ENCODE results near the gene CKB.
"Not testable (repeated sequence)": the region's sequence is repeated elsewhere in the genome, so short reads cannot be mapped to it uniquely, and the experiment has no call there.

Gene CKB

DNA sequence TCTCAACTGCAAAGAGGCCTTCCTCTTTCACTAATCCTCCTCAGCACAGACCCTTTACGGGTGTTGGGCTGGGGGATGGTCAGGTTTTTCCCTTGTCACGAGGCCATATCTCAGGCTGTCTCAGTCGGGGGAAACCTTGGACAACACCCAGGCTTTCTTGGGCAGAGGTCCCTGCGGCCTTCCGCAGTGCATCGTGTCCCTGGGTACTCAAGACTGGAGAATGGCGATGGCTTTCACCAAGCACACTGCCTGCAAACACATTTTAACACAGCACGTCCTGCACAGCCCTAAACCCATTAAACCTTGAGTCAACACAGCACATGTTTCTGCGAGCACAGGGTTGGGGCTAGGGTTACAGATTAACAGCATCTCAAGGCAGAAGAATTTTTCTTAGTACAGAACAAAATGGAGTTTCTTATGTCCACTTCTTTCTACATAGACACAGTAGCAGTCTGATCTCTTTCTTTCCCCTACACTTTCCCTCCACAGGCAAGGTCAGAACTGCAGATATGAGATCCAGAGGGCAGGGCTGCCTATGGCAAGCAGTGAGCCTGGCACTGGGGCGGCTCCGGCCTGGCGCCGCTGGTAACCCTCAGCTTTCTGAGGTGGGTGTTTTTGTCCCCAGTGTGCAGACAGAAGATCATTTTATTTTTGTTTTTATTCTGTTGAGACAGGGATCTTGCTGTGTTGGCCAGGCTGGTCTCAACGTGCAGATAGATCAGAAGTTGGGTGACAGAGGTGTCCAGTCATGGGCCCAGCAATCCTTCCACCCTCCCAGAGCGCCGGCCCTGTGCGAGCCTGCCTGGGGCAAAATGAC lies 3.0 kb upstream of the CKB start:
- DNase-seq = not testable (repeated sequence)

DNA sequence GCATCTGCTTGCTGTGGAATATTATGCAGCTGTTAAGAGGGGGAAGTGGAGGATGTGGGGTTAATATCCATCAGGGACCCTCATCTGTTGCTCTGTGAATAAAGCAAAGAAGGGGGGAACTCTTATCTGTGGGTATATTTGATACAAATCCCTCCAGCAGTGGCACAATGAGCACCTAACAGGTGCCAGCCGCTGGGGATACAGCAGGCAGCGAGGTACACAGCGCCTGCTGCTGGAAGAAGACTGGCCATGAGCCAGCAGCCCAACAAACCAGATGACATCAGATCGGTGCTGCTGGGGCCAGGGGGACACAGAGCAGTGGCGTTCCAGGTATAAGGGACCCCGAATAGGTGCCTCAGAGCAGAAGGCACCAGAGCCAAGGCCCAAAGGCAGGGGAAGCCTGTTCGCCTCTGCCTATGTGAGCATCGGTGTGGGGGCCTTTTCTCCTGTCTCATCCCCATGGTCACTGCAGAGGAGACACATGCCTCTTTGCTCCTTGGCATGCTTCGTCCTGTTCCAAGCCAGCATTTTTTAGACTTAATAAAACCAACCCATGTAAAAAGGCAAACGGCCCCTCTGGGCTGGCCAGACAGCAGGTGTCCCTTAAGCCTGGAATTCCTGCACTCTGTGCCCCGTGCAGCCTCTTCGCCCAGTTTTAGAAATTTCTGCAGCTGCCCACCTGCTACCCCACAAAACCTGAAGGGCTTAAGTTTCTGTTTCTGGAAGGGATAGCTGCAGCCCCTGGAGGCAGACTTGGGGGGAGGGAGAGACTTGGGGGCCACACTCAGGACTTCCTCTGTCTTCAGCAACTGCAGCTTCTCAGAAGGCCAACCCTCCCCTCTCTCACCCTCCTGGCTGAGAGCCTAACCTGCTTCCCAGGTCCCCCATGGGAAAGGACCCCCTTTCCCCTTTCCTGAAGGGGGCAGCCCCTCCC lies 1.6 kb upstream of the CKB start:
- no peak for DNase-seq

DNA sequence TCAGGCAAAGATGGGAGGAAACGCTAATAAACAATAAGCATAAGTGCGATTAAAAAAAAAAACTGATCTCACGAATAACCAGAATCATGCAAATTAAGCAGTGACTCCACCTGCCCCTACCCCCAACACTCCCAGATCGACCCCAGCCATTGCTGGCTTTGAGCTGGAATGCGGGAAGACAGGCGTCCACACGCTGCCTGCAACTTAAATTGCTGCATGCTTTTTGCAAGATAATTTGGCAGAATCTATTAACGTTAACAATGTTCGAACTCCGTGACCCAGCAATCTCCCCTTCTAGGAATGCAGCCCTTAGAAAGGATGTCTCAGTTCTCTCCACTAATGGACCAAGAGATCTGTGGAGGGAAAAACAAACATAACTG lies 935 bp upstream of the CKB start:
- DNase-seq = no peak

DNA sequence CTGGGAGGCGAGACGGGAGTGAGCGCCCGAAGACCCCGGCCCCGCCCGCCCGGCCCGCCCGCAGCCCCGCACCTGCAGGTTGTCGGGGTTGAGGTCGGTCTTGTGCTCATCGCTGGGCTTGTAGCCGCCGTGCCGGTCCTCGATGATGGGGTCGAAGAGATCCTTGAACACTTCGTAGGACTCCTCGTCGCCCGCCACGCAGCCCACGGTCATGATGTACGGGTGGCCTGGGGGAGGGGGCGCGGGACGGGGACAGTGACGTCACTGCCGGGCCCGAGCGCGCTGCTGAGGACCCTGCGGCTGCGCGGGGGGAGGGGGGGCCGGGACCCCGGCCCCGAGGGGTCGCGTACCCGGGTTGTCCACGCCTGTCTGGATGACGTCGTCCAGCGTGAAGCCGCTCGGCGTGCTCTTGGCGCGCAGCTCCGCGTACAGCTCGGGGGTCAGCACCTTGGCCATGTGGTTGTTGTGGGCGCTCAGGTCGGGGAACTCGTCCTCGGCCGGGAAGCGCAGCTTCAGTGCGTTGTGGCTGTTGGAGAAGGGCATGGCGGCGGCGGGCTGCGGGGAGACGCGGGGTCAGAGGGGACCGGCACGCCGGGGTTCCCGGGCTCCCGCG lies 573 bp downstream of the CKB start:
- DNase-seq = no peak

DNA sequence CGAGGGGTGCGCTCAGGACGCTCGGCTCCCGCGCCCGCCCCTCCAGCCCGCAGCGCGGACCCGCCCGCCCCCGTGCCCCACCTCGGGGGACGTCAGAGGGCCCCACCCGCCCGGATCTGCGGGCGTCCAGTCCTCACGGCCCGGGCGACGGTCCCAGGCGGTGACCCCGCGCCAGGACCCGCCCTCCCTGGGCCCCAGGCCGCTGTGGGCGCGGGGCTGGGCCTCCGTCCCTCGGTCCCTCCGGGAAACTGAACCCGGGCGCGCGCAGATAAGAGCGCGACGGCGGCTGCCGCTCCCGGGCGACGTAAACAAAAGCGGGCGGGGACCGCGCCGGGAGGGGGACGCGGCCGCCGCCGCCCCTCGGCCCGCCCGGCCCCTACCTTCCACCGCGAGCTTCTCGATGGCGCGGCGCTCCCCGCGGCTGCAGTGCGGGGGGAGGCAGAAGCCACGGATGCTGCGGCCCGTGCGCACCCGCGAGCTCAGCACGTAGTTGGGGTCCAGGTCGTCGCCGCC lies 1.1 kb downstream of the CKB start:
- DNase-seq = no peak

DNA sequence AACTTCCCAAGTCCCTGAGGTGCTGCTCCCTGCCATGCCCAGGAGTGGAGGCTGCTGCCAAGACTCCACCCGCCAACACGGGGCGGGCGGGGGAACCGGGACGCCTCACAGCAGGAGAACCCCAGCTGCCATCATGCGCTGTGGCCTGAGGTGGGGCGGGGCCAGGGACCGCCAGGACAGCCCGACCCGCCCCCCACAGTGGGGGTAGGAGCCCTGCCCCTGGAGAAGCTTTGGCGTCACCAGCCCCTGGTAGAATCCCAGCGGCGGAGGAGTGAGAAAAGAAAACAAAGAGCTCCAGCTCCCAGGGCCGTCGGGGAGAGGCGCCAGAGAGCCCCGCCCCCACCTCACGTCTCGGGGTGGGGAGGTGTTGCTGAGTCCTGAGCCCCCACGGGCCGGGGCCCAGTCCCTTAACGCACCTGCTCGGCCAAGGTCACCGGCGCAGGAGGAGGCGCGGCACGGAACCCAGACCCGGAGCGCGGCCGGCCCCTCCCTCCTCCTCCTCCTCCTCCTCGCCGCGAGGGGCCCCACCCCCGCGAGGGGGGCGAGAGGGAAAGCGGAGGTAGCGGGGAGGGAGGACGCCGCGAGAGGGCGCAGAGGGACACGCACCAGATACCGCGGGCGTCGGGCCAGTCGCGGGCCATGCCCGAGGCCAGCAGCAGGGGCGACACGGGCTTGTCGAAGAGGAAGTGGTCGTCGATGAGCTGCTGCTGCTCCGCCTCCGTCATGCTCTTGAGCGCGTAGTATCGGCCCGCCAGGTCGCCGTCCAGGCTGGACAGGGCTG lies 1.8 kb downstream of the CKB start:
- DNase-seq = peak; percentile 38

DNA sequence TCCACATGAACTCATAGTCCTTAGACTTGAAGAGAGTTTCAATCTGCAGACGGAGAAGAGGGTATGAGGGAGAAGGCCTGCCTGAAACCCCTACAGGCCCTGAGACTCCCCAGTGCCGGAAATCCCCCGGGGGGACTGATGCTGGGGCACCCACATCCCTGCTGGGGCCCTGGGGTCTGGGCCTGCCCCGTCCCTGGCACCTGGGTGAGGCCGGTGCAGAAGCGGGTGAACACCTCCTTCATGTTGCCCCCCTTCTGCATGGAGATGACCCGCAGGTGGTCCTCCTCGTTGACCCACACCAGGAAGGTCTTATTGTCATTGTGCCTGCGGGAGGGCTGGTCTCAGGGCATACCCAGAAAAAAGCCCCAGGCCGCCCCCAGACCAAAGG lies 2.4 kb downstream of the CKB start:
- no peak for DNase-seq

DNA sequence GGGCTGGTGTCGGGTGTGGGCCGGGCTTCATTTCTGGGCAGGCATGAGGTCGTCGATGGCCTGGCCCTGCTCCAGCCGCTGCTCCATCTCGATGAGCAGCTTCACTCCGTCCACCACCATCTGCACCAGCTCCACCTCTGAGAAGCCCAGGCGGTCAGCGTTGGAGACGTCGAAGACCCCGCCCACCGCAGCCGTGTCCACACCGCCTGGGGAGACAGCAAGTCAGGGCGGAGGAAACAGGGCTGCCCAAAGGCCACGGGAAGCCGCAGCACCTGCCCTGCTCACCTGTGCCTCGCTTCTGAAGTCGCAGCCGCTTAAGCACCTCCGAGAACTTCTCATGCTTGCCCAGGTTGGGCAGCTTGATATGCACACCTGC lies 2.8 kb downstream of the CKB start:
- no peak for DNase-seq

DNA sequence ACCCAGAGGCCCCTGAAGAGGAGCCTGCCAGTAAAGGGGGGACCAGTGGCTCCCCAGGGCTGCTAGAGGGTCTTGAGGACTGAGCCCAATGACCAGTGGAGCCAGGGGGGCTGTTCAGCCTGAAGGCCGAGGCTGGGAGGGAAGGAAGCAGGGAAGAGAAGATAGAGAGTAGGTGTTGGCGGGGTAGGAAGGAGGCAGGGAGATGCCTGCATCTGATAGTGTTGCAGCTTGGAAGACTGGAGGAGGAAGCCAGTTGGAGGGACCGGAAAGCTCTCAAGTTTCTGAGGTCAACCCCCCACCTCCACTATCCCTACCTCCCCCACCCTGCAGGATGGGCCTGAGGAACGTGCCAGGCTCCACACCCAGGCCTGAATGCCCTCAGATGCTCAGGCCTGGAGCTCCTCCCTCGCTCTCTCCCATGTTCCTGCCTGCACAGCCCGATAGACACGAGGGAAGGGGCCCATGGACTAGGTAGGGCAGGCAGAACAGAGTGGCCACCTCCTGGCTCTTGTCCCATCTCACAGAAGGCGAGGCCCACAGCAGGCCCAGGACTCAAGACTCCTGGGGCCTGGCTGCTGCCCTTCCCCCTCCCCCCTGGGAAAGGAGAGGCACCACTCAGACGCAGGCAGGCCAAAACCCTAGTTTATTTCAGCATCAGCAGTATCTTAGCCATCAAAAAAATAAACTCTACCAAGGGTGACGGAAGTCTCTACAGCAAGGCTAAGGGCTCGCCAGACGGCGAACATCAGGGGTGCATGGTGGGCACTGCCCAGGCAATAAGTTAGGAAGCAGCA lies 3.4 kb downstream of the CKB start:
- no peak for DNase-seq

DNA sequence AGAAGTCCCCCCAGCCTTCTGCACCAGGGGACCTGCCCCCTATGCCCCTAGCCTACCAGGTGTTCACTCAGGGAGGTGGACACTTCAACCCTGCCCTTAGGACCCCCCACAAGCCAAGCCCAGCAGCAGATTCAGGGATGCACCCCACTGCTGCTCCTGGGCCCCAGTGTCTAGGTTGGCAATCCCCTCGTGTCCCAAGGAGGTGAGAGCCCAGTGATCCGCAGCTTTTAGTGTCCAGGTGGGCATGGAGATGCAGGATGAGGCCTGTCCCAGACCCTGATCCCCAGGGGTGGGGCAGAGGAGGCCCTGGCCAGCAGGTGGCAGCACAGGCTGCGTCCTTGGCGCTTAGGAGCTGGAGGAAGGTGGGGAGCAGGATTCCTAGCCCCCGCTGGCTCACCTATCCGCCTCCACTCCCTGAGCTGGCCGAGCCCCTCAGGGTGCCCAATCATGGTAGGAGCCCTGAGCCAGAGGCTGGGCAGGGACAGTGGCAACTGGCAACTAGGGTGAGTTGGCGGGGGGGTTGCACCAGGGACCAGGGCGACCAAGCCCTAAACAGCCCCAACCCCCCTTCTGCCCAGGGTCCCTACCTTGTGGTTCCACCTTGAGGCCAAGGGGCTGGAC lies 4.1 kb downstream of the CKB start:
- DNase-seq = peak; percentile 35

DNA sequence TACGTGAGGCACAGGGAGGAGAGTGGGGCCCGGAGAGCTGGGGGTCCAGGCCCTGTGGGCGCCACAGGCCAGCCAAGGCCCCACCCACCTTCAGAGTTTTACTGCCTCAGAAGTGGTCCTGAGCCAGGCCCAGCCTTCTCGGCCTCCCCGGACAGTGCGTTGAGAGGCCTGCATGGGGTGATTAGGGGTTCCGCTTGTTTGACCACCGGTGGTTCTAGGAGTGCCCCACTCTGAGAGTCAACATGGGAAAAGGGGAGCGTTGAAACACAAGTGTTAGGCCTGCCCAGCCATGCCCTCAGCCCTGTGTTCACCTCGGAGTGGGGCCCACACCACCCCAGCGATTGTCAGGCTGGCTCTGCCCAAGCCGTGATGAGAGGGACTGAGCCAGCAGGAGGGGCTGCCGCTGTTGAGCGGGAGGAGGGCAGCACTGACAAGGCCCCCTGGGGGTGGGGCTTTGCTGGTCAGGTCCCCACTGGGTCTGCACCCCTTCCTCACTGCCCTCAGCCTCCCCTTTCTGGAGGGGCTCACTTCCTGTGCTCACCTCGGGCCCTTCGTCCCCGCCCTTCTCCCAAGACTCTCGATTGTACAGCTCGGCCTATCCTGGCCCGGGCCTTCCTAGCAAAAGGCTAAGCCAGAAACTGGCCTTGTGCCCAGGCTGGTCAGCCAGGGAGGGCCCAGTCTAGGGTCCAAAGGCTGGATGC lies 4.8 kb downstream of the CKB start:
- no peak for DNase-seq

DNA sequence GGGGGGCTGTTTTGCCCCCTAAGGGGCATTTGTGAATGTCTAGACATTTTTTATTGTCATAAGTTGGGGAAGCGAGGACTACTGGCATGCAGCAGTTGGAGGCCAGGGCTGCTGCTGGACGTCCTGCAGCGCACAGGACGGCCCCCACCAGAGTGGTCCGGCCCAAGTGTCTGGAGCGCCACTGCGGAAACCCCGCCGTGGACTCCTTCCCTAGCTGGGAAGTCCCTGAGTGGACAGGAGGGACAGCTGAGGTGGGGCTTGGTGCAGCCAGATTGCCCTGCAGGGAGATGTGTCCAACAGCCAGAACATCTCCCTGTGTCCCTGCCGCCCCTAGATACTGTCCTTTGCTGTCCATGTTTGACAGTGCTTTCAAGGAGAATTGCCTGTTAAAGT lies 5.5 kb downstream of the CKB start:
- DNase-seq = no peak

DNA sequence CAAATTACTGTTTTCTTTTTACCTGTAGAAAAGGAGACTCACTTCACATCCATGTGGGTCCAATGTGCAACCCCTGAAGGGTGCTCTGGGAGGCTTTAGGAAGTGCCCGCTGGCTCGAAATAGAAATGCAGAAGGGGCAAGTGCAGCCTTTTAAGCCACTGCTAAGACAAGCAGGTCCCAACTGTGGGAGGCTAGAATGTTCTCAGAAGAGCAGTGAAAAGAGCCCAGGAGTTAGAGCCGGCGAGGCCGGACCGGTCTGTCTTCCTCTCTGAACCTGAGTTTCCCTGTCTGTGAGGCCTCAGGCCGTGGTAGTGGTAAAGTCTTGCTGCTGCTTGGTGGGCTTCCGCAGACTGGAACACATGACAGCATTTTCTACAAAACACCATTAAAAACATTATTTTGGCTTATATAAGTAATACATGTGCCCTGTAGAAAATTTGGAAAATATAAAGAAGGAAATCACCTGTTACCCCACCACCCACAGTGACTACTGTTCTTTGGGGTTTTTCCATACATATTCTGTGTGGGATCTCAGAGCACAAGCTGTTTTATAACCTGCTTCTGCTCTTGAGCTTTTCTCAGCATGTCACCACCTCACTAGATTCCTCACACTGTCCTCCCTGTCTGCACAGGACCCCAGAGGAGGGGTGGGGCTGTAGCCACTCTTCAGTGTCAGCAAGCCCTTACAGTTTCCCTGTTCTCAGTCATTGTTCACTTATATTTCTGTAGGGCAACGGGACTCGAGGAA lies 6.0 kb downstream of the CKB start:
- DNase-seq = no peak

DNA sequence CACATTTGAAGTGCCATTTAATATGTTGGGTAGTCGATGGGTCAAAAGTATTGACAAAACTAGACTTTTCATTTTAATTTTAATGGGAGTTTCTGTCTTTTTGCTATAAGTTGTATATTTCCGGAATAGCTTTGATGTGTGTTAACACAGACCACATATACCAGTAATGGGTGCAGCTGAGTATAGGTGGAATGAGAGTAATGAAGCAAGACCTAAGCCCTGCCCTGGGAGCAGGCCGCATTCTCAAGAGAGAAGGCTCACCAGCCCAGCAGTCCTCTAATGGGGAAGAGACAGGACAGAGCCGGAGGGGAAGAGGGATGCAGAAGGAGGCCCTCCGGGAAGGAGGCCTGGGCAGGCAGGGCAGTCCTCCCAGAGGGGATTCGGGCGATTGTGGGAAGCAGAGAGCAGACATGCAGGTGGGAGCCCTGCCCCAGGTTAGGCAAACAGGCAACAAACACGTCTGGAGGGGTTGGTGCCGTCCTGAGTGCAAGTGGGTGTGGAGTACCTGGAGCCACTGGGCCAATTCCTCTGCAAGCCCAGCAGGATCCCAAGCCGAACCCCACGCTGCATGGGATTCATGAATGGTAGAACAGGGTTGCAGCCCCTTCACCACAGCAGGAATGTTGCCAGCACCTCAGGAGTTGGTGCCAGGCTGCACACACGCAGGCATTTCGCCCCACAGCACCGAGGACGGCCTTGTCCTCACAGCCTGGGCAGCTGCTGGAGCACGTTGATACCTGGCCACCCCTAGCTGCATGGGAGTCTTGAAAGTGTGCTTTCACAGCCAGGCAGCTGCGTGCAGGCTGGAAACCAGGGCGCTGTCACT lies 7.8 kb downstream of the CKB start:
- no peak for DNase-seq

DNA sequence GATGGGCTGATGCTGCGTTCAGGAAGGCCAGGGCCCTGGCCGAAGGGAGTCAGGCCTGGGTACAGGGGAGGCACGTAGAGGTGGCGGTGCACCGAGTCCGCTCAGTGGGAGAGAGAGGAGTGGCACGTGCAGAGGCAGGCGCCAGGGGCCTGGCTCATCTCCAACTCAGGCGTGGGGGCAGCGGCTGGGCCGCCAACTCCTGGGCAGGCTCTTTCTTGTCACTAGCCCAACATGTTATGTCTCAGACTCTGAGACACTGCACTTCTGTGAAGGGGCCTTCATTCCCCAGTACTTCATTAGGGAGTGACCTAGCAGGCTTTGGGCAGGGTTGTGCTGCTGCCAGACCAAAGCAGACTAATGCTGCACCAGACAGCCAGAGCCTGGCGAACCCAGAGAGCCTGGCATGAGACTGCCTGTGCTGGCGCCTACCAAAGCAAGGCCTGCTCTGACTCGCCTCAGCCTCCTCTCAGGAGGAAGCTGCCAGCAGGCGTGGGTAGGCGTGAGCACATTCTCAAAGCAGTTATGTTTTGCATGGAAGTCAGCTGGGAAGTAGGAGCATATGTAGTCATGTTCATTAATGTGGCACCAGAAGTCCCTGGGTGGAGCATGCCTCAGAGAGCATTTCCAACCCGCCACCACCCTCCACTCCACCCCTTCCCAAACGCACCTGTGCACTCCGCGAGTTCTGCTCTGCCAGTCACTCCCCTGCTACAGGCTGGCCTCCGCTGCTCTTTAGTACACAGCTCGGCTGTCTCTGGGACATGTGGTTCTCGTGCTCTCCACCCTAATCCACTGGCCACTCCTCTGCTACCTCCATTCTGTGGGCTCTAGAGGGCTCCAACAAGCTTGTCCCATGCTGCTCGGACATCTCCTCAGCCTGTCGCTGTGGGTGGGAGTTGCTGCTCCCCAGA lies 9.7 kb downstream of the CKB start:
- DNase-seq = no peak

DNA sequence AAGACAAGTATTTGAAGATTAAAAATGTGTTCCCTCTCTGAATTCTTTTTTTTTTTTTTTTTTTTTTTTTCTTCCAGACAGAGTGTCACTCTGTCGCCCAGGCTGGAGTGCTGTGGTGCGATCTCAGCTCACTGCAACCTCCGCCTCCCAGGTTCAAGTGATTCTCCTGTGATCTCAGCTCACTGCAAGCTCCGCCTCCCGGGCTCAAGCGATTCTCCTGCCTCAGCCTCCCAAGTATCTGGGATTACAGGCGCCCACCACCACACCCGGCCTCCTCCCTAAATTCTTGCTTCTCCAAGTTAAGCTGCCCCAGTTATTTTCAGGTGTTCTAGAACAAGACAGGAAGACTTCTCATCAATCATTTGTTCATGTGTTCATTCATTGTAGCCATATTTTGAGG lies 10.4 kb downstream of the CKB start:
- DNase-seq = not testable (repeated sequence)

DNA sequence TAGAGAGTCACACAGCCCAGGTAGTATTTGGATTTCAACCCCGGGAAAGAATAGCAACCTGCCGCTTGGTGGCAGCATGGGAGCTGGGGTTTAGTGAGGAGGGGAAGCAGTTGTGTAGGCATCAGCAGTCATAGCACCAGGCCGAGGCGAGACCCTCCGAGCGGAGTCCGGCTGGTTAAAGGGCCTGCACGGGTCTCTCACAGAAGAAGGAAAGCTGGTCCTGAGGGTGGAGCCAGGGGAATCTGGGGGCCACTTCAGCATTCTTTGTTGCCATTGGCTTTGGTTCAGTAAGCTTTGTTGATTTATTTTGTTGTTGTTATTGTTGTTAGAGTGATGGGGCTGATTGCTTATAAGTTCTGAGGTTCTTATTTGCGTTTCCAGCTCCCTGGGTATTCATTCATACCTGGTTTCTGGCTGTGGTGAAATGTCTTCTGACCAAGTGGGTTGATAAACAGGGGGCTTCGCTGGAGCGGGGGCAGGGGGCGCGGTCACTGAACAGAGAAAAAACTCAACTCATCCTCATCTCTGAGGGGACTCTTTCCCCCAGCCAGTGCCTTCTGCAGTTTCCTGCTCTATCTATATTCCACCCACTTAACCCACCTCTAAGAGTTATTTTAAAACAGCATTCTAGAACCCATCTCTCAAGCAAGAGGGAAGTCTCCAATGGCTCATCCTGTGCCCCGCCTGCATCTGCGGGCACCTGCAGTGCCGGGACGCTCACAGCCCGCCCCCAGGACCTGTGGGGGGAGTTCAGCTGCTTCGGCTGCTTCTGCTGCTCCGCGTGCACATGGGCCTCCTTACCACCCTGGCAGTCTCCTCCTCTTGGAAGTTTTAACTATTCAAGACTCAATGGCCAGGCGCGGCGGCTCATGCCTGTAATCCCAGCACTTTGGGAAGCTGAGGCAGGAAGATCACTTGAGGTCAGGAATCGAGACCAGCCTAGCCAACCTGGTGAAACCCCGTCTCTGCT lies 11.6 kb downstream of the CKB start:
- DNase-seq = no peak
